ENCODE measurements around the gene EXOSC9. TPM values are rescaled to one million over a fixed set of nuclear protein-coding genes. Genes with fewer than 3 reads are reported as not detected.

EXOSC9 gene
- total RNA-seq, 2 experiments from 2014 or later, result 58.4 to 66.0 TPM

DNA sequence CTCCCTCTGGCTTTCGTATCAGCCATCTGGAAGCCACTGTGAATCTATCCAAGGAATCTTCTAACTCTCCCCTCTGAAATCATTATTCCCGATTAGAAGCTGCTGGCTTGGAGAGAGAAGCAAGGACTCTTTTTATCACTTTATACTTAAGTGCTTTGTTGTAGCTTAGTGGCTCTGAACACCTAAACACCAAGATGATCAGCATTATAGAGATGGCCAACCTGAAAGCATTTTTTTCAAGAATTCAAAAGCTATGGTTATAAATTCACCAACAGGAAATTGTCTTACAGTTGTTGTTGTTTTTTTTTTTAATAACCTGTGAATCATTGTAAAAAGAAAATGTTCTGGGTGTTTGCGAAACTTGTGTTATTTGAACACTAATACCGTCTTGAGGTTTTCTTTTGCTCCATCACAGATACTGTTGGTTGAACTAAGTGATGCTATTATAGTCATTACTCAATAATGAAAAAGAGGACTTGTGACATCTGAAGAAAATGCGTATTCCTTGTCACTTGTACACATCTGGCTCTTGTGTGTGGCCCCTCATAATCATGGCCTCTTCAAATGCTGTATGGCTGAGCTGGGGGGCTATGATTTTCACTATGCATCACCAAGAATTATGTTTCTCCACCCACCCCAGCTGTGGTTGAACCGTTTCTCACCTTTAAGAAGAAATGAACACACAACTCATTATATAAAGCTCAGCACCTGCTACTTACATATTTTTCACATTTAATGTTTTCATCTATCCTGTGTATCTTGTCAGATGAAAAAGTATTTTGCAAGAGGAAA lies 24.3 kb upstream of the EXOSC9 start:
- POLR2A ChIA-PET, result interaction anchor here (0.6 kb wide), 1 partner anchor 407 kb away, joined by 6 read pairs; no protein-coding TSS in a partner anchor

DNA sequence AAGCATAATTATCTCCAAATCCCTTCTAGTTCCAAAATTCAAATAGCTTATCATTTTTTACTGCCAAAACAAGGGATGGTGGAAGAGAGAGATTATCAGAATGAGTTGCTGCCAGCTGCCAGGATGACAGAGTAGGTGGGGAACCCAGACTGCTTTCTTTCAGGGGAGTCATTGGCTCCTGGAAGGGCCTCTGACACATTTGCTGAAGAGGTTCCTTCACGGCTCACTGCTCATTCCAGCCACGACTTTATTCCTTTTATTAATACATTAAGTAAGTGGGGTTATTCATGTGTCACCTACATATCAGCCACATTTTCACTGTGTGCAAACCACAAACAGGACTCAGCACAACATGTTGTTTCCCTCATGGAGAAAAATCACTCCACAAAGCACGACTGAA lies 23.5 kb upstream of the EXOSC9 start:
- H3K9me3 ChIP-seq (ENCODE audit: low read length), result no peaks in the 10 kb centered on the region
- ChIA-PET POLR2A (interaction anchor here (0.6 kb wide), 1 partner anchor 406 kb away, joined by 6 read pairs; no protein-coding TSS in a partner anchor), CTCF (ENCODE audit: unreplicated experiment) (no interaction called here)
- no peaks in the 10 kb centered on the region for H3K9me2 ChIP-seq (ENCODE audit: insufficient read depth, low read length)
- no peak overlapping the region for H3K4me2 ChIP-seq (ENCODE audit: low read length)
- no peaks in the 10 kb centered on the region for H4K20me1 ChIP-seq (ENCODE audit: insufficient read depth, low read length)
- H3K4me3 ChIP-seq (ENCODE audit: low read depth, low read length, poor library complexity, severe bottlenecking), result no peak overlapping the region
- no peak for DNase-seq (ENCODE audit: low spot score)
- no peaks in the 10 kb centered on the region for H3K4me1 ChIP-seq (ENCODE audit: insufficient read depth, low read length, poor library complexity, severe bottlenecking)
- no peak for TF ChIP-seq EZH2phosphoT487 (IDR thresholded peaks at IDR 0.05; ENCODE audit: borderline replicate concordance, low read depth, low read length)
- TF ChIP-seq, protein P1, sequence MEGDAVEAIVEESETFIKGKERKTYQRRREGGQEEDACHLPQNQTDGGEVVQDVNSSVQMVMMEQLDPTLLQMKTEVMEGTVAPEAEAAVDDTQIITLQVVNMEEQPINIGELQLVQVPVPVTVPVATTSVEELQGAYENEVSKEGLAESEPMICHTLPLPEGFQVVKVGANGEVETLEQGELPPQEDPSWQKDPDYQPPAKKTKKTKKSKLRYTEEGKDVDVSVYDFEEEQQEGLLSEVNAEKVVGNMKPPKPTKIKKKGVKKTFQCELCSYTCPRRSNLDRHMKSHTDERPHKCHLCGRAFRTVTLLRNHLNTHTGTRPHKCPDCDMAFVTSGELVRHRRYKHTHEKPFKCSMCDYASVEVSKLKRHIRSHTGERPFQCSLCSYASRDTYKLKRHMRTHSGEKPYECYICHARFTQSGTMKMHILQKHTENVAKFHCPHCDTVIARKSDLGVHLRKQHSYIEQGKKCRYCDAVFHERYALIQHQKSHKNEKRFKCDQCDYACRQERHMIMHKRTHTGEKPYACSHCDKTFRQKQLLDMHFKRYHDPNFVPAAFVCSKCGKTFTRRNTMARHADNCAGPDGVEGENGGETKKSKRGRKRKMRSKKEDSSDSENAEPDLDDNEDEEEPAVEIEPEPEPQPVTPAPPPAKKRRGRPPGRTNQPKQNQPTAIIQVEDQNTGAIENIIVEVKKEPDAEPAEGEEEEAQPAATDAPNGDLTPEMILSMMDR (conservative IDR thresholded peaks at IDR 0.05; ENCODE audit: low read length), result no peak
- BruUV-seq (replicated peaks), result no TSS peak
- H2AFZ ChIP-seq (ENCODE audit: low read length), result no peak overlapping the region
- H3K27ac ChIP-seq (ENCODE audit: low read depth, low read length, poor library complexity, severe bottlenecking), result no peak overlapping the region
- H3K79me2 ChIP-seq (ENCODE audit: insufficient read depth, low read depth, low read length), result no peaks in the 10 kb centered on the region
- H3K36me3 ChIP-seq (ENCODE audit: insufficient read depth, low read length), result no peaks in the 10 kb centered on the region
- intact Hi-C loops (cut with micrococcal nuclease; ENCODE audit: unreplicated experiment), result no loop called here

More for the DNA sequence above, 24.3 kb upstream of the EXOSC9 start:
- BruUV-seq (replicated peaks), result no TSS peak
- CTCF ChIA-PET (ENCODE audit: unreplicated experiment), result no interaction called here
- H3K27ac ChIP-seq (ENCODE audit: low read depth, low read length, poor library complexity, severe bottlenecking), result no peak overlapping the region
- no peak overlapping the region for H3K4me2 ChIP-seq (ENCODE audit: low read length)
- intact Hi-C loops (cut with micrococcal nuclease; ENCODE audit: unreplicated experiment), result no loop called here
- no peaks in the 10 kb centered on the region for H4K20me1 ChIP-seq (ENCODE audit: insufficient read depth, low read length)
- H3K79me2 ChIP-seq (ENCODE audit: insufficient read depth, low read depth, low read length), result no peaks in the 10 kb centered on the region
- H3K36me3 ChIP-seq (ENCODE audit: insufficient read depth, low read length), result no peaks in the 10 kb centered on the region
- no peak for TF ChIP-seq EZH2phosphoT487 (IDR thresholded peaks at IDR 0.05; ENCODE audit: borderline replicate concordance, low read depth, low read length)
- TF ChIP-seq, protein P1 (conservative IDR thresholded peaks at IDR 0.05; ENCODE audit: low read length), result no peak
- H3K4me1 ChIP-seq (ENCODE audit: insufficient read depth, low read length, poor library complexity, severe bottlenecking), result no peaks in the 10 kb centered on the region
- H2AFZ ChIP-seq (ENCODE audit: low read length), result no peak overlapping the region
- H3K9me2 ChIP-seq (ENCODE audit: insufficient read depth, low read length), result no peaks in the 10 kb centered on the region
- DNase-seq (ENCODE audit: low spot score), result no peak
- H3K4me3 ChIP-seq (ENCODE audit: low read depth, low read length, poor library complexity, severe bottlenecking), result no peak overlapping the region
- no peaks in the 10 kb centered on the region for H3K9me3 ChIP-seq (ENCODE audit: low read length)

DNA sequence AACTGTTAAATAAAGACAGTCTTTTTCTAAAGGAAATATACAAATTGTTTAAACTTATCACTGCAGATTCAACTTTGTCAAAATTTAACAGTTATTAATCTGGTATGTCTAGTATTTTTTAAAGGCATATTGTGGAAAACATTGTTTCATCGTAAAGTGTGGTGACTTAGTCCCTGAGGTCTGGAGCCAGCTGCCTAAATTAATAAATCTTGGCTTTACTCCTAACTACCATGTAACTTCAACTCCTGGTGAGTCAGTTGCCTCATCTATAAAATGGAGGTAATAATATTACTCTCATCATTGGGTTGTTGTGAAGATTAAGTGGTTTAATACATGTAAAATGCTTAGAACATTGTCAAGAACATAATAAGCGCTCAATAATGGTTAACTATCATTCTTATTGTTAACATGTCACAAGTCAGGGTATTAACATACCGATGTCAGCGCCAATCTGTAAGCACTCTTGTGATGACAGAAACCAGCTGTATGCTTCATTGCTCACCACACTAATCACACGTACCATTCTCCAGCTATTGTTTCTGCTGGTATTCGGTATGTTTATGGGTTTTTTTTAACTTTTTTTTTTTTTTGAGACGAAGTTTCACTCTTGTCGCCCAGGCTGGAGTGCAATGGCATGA lies 22.0 kb upstream of the EXOSC9 start:
- intact Hi-C loops (cut with micrococcal nuclease; ENCODE audit: unreplicated experiment), result no loop called here
- no peak for DNase-seq (ENCODE audit: low spot score)
- no peaks in the 10 kb centered on the region for H3K4me1 ChIP-seq (ENCODE audit: insufficient read depth, low read length, poor library complexity, severe bottlenecking)
- TF ChIP-seq, protein P1 (conservative IDR thresholded peaks at IDR 0.05; ENCODE audit: low read length), result no peak
- no peak for TF ChIP-seq EZH2phosphoT487 (IDR thresholded peaks at IDR 0.05; ENCODE audit: borderline replicate concordance, low read depth, low read length)
- H4K20me1 ChIP-seq (ENCODE audit: insufficient read depth, low read length), result no peaks in the 10 kb centered on the region
- ChIA-PET POLR2A (interaction anchor here (0.7 to 1.2 kb wide), 4 partner anchors 8 to 670 kb away, joined by 3 to 4 read pairs (median 4); no protein-coding TSS in a partner anchor), CTCF (ENCODE audit: unreplicated experiment) (no interaction called here)
- H3K4me2 ChIP-seq (ENCODE audit: low read length), result no peak overlapping the region
- H3K4me3 ChIP-seq (ENCODE audit: low read depth, low read length, poor library complexity, severe bottlenecking), result no peak overlapping the region
- no peak overlapping the region for H3K27ac ChIP-seq (ENCODE audit: low read depth, low read length, poor library complexity, severe bottlenecking)
- no peaks in the 10 kb centered on the region for H3K79me2 ChIP-seq (ENCODE audit: insufficient read depth, low read depth, low read length)
- H3K36me3 ChIP-seq (ENCODE audit: insufficient read depth, low read length), result no peaks in the 10 kb centered on the region
- H3K9me3 ChIP-seq (ENCODE audit: low read length), result no peaks in the 10 kb centered on the region
- no TSS peak for BruUV-seq (replicated peaks)
- H3K9me2 ChIP-seq (ENCODE audit: insufficient read depth, low read length), result no peaks in the 10 kb centered on the region
- H2AFZ ChIP-seq (ENCODE audit: low read length), result no peak overlapping the region

Measured in OCI-LY7 (cell line).